ENCODE data around the gene EPB41.
"Not testable (repeated sequence)": the region's sequence is repeated elsewhere in the genome, so short reads cannot be mapped to it uniquely, and the experiment has no call there.

EPB41 gene

DNA sequence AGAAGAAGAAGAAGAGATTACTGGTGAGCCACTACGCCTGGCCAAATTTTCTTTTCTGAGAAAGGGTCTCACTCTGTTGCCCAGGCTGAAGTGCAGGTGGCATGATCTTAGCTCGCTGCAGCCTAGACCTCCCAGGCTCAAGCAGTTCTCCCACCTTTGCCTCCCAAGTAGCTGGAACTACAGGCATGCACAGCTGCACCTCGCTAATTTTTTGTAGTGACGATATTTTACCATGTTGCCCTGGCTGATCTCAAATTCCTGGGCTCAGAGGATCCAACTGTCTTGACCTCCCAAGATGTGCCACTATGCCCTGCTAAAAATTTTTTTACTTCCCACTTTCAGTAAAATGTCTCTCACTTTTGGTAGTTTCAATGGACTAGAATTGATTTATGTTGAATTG, 184.9 kb downstream of the EPB41 start:
- ChIA-PET CTCF (no interaction called here), POLR2A (no interaction called here)
- TF ChIP-seq ELF4 (IDR thresholded peaks at IDR 0.05), result no peak
- no peak for TF ChIP-seq L3MBTL2 (conservative IDR thresholded peaks at IDR 0.05)
- TF ChIP-seq SUZ12 (IDR thresholded peaks at IDR 0.05), result no peak
- no peak for TF ChIP-seq ZNF384 (IDR thresholded peaks at IDR 0.05)
- TF ChIP-seq NFRKB (IDR thresholded peaks at IDR 0.05), result no peak
- TF ChIP-seq LEF1 (IDR thresholded peaks at IDR 0.05; ENCODE audit: borderline replicate concordance), result no peak
- TF ChIP-seq TARDBP (IDR thresholded peaks at IDR 0.05), result no peak
- TF ChIP-seq FOXK2 (IDR thresholded peaks at IDR 0.05), result no peak
- TF ChIP-seq FOXM1 (IDR thresholded peaks at IDR 0.05; ENCODE audit: borderline replicate concordance), result no peak
- TF ChIP-seq ARNT (IDR thresholded peaks at IDR 0.05), result no peak
- no peak for DNase-seq (ENCODE audit: extremely low spot score)

DNA sequence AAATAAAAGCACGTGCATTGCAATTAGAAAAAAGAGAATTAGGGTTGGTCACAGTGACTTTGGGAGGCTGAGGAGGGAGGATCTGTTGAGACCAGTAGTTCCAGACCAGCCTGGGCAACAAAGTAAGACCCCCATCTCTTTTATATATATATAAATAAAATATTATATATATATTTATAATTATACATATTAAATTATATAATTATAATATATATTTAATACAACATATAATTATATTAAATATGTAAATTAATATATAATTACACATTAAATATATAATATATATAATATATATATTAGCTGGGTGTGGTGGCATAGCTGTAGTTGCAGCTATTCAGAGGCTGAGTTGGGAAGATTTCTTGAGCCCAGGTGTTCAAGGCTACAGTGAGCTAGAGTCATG, 186.1 kb downstream of the EPB41 start:
- TF ChIP-seq L3MBTL2 (conservative IDR thresholded peaks at IDR 0.05) (no peak), TARDBP (IDR thresholded peaks at IDR 0.05) (no peak), ELF4 (IDR thresholded peaks at IDR 0.05) (no peak), SP1 (IDR thresholded peaks at IDR 0.05) (no peak), BHLHE40 (IDR thresholded peaks at IDR 0.05; ENCODE audit: borderline replicate concordance) (no peak), FOXM1 (IDR thresholded peaks at IDR 0.05; ENCODE audit: borderline replicate concordance) (no peak), HDGF (IDR thresholded peaks at IDR 0.05; ENCODE audit: borderline replicate concordance) (no peak), FOXK2 (IDR thresholded peaks at IDR 0.05) (no peak), NFRKB (IDR thresholded peaks at IDR 0.05) (no peak), CTBP1 (IDR thresholded peaks at IDR 0.05; ENCODE audit: borderline replicate concordance) (no peak), ARNT (IDR thresholded peaks at IDR 0.05) (no peak), SUZ12 (IDR thresholded peaks at IDR 0.05) (no peak), LEF1 (IDR thresholded peaks at IDR 0.05; ENCODE audit: borderline replicate concordance) (no peak), FOXA1 (IDR thresholded peaks at IDR 0.05) (no peak), ZNF384 (IDR thresholded peaks at IDR 0.05) (no peak)
- TF ChIP-seq, protein P1, sequence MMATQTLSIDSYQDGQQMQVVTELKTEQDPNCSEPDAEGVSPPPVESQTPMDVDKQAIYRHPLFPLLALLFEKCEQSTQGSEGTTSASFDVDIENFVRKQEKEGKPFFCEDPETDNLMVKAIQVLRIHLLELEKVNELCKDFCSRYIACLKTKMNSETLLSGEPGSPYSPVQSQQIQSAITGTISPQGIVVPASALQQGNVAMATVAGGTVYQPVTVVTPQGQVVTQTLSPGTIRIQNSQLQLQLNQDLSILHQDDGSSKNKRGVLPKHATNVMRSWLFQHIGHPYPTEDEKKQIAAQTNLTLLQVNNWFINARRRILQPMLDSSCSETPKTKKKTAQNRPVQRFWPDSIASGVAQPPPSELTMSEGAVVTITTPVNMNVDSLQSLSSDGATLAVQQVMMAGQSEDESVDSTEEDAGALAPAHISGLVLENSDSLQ (IDR thresholded peaks at IDR 0.05), result no peak
- POLR2A ChIA-PET, result no interaction called here
- no peak for DNase-seq (ENCODE audit: extremely low spot score)
- CTCF ChIA-PET, result interaction anchor here (0.5 kb wide), 1 partner anchor 222 kb away, joined by 3 read pairs; no protein-coding TSS in a partner anchor

DNA sequence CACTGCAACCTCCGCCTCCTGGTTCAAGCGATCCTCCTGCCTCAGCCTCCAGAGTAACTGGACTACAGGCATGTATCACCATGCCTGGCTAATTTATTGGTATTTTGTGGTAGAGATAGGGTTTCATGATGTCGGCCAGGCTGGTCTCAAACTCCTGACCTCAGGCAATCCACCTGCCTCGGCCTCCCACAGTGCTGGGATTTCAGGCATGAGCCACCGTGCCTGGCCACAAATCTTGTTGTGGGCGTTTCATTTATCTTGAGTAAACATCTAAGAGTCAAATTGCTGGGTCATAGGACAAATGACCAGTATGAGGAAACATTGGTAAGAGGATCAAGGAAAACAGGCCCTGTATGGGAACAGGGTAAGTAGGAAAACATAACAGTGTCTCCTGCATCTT, 191.5 kb downstream of the EPB41 start:
- no peak for DNase-seq (ENCODE audit: extremely low spot score)
- TF ChIP-seq TARDBP (IDR thresholded peaks at IDR 0.05) (no peak), SP1 (IDR thresholded peaks at IDR 0.05) (no peak), BHLHE40 (IDR thresholded peaks at IDR 0.05; ENCODE audit: borderline replicate concordance) (no peak), L3MBTL2 (conservative IDR thresholded peaks at IDR 0.05) (no peak), FOXK2 (IDR thresholded peaks at IDR 0.05) (no peak), FOXM1 (IDR thresholded peaks at IDR 0.05; ENCODE audit: borderline replicate concordance) (no peak), ZNF384 (IDR thresholded peaks at IDR 0.05) (no peak), SUZ12 (IDR thresholded peaks at IDR 0.05) (no peak), ELF4 (IDR thresholded peaks at IDR 0.05) (no peak), LEF1 (IDR thresholded peaks at IDR 0.05; ENCODE audit: borderline replicate concordance) (no peak), NFRKB (IDR thresholded peaks at IDR 0.05) (no peak), CTBP1 (IDR thresholded peaks at IDR 0.05; ENCODE audit: borderline replicate concordance) (no peak), FOXA1 (IDR thresholded peaks at IDR 0.05) (no peak), HDGF (IDR thresholded peaks at IDR 0.05; ENCODE audit: borderline replicate concordance) (no peak), ARNT (IDR thresholded peaks at IDR 0.05) (no peak)
- TF ChIP-seq, protein P1 (IDR thresholded peaks at IDR 0.05), result no peak
- POLR2A ChIA-PET, result no interaction called here
- CTCF ChIA-PET, result no interaction called here

DNA sequence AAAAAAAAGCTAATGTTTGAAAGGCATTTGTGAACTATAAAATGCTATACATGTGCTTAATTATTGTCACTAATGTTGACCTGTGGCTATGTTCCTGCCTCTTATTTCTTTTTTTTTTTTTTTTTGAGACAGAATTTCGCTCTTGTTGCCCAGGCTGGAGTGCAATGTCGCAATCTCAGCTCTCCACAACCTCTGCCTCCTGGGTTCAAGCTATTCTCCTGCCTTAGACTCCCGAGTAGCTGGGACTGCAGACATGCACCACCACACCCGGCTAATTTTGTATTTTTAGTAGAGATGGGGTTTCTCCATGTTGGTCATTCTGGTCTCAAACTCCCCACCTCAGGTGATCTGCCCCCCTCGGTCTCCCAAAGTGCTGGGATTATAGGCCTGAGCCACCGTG, 193.7 kb downstream of the EPB41 start:
- ChIA-PET POLR2A (interaction anchor here (1.0 kb wide), 1 partner anchor 73 kb away, joined by 3 read pairs; the partner anchor contains the start of gene SRSF4), CTCF (interaction anchor here (0.6 kb wide), 1 partner anchor 45 kb away, joined by 3 read pairs; no protein-coding TSS in a partner anchor)
- TF ChIP-seq ZNF384 (IDR thresholded peaks at IDR 0.05), result 0 out of 2 replicates have a peak, but pooled peaks have one; percentile 24
- DNase-seq (ENCODE audit: extremely low spot score), result not testable (repeated sequence)

DNA sequence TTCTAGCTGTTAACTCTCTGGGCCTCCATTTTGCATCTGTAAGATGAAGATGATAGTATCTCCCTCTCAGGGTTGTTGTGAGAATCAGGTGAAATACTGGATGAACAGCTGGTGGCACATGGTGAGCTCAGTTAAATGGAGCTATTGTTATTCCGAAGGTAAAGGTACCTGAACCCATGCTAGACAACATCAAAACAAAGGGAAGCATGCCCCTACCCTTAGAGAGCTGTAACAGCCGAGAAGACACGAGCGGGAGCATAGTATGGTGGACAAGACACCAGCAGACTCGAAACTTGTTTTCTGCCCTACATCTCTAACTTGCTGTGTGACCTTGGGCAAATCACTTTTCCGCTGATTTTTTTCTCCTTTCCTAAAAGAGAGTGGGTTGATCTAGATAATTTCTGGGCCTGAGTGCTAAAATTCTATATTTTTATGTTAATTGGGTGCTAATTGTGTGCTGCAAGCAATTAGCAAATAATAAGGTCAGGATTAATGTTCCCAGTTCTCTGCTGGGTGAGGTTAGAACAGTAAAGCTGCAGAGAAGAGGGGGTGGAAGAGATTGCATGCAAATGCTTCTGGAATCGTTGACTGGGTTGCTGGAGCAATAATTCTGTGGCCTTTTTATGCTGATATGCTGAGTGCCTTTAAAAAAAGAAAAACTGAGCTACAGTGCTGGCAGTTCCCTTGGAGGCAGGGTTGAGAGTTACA, 198.5 kb downstream of the EPB41 start:
- ChIA-PET POLR2A (interaction anchor here (1.0 to 2.1 kb wide), 2 partner anchors 12 to 69 kb away, joined by 4 to 8 read pairs; partner anchors contain the start of genes SRSF4 and TMEM200B), CTCF (interaction anchor here (1.7 kb wide), 1 partner anchor 10 kb away, joined by 3 read pairs; no protein-coding TSS in a partner anchor)
- no peak for DNase-seq (ENCODE audit: extremely low spot score)
- no peak for TF ChIP-seq ELF4 (IDR thresholded peaks at IDR 0.05)
- no peak for TF ChIP-seq CTBP1 (IDR thresholded peaks at IDR 0.05; ENCODE audit: borderline replicate concordance)
- TF ChIP-seq L3MBTL2 (conservative IDR thresholded peaks at IDR 0.05), result no peak
- no peak for TF ChIP-seq ZNF384 (IDR thresholded peaks at IDR 0.05)
- TF ChIP-seq FOXA1 (IDR thresholded peaks at IDR 0.05), result no peak
- no peak for TF ChIP-seq FOXK2 (IDR thresholded peaks at IDR 0.05)
- TF ChIP-seq NFRKB (IDR thresholded peaks at IDR 0.05), result no peak
- no peak for TF ChIP-seq FOXM1 (IDR thresholded peaks at IDR 0.05; ENCODE audit: borderline replicate concordance)
- TF ChIP-seq SUZ12 (IDR thresholded peaks at IDR 0.05), result no peak
- TF ChIP-seq TARDBP (IDR thresholded peaks at IDR 0.05), result no peak
- TF ChIP-seq, protein P1 (IDR thresholded peaks at IDR 0.05), result no peak
